GM12874 (cell line): ENCODE measurements around the gene TPCN1.

Experiments used
- CTCF ChIP-seq: IDR thresholded peaks from 2 replicates; pipeline ENCODE4 v1.5.1; 2011; ENCODE audit warnings: low read depth, mild to moderate bottlenecking, control low read depth, low read length, moderate library complexity; ENCODE audit not compliant: insufficient read depth

The TPCN1 gene

GRCh38 chr12:113231235-113232088 is 10.2 kb downstream of the TPCN1 start:
- no peak for TF ChIP-seq CTCF

DNA sequence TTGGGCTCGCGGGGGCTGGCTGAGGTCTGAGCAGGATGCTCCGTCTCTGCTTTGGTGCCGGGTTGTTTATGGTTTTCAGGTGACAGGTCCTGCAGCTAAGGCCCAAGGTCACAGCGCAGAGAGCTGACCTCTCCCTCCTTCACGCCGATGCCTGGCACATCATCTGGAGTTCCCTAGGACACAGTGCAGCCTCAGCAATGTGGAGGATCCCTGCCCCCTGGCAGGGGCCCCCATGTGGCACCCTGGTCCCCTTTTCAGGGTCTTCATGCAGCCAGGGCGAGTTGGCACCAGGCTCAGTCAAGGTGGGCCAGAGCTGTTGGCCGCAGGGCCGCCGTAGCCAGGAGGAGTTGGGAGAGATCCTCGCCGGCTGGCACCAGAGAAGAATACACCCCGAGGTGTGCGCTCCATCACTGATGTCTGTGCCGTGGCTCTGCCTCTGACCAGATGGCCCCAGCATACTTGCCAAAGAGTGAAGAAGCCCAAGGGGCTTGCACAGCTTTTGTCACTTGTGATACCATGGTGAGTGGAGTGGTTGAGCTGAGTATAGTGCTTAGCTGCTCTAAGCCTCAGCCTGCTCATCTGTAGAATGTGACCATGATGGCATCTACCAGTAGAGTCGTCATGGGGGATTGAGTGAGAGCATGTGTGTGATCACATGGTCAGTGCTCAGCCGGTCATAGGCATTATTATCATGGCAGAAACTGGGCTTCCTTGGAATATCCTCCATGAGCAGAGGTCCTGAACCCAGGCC is 11.0 kb downstream of the TPCN1 start:
- TF ChIP-seq CTCF = no peak

GRCh38 chr12:113232840-113233585 is 11.7 kb downstream of the TPCN1 start:
- TF ChIP-seq CTCF = peak; percentile 51

DNA sequence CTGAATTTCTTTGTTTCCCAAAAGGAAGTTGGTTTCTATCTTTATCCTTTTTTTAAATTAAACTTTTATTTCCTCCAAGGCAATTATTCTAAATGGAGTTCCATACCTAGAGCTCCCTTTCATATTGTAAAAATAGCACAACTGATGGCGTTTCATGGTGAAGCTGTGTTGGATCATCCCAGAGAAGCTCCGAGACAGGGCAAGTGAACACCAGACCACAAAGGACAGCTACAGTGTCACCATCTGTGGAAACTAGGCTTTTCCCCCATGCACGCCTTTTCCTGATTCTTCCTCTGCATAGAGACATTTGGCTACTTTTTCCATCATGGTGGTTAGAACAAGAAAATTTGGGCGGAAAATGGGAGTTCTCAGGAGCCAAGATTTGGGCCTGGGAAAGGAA is 12.7 kb downstream of the TPCN1 start:
- no peak for TF ChIP-seq CTCF

DNA sequence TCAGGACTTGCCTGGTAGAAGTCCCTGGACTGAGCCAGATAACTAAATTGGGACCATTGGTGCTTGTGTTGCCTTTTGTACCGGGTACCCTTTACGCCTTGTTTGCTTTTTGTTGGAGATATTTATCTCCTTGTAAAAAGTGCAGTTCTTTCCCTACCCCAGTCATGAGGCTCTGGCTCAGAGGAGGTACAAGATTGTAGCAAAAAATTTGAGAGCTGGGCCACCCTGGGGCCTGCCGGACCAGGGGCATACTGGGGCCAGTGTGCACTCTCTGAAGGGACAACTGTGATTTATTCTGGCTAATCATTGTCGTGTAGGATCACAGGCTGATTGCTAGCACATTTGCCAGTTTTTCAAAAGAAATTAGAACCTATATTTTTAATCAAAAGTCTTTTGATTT is 13.2 kb downstream of the TPCN1 start:
- no peak for TF ChIP-seq CTCF

DNA sequence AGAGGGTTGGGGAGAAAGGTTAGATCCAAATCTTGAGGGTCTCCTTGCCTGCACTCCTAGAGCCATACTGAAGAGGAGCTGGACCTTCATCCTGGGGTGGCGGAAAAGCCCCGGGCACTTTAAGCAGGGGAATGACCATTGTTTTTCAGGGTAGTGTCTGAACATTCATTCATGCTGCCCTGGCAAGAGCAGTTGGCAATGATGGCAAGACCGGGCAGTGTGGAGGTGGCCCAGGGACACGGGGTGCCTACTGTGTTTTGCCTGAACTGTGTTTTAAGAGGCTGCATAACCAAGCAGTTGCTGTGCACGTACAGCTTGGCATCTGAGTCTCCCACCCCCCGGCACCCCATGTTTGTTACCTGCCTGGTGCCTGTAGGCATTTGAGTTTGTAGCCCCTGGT is 14.7 kb downstream of the TPCN1 start:
- no peak for TF ChIP-seq CTCF
